Chondrocyte (in vitro differentiated cells): ENCODE measurements around the gene ENOPH1. TPM values are rescaled to one million over a fixed set of nuclear protein-coding genes. Genes with fewer than 3 reads are reported as not detected.
"Not testable (repeated sequence)": the region's sequence is repeated elsewhere in the genome, so short reads cannot be mapped to it uniquely, and the experiment has no call there.

Source experiments
- DNase-seq: peaks from one replicate; pipeline ENCODE4 v3.0.0; 2021; ENCODE audit warnings: mixed read lengths, low spot score
- H3K27ac Mint-ChIP-seq: one replicate; pipeline ENCODE4 v1.8.0; 2021; ENCODE audit warnings: mild to moderate bottlenecking, moderate library complexity, mixed read lengths; ENCODE audit not compliant: unreplicated experiment
- H3K27me3 Mint-ChIP-seq: 2 replicates; pipeline ENCODE4 v1.8.0; 2021; ENCODE audit warnings: low read depth, mixed read lengths
- H3K36me3 Mint-ChIP-seq: 2 replicates; pipeline ENCODE4 v1.8.0; 2021; ENCODE audit warnings: low read depth, mixed read lengths
- H3K4me1 Mint-ChIP-seq: 2 replicates; pipeline ENCODE4 v1.8.0; 2021; ENCODE audit warnings: low read depth, mild to moderate bottlenecking, mixed read lengths
- H3K4me3 Mint-ChIP-seq: one replicate; pipeline ENCODE4 v1.8.0; 2021; ENCODE audit warnings: mild to moderate bottlenecking, moderate library complexity, mixed read lengths; ENCODE audit not compliant: unreplicated experiment
- H3K9me3 Mint-ChIP-seq: 2 replicates; pipeline ENCODE4 v1.8.0; 2021; ENCODE audit warnings: low read depth, mixed read lengths
- total RNA-seq: library from RNA; stranded (reverse); gene quantifications from 3 replicates; pipeline ENCODE4 v1.2.1, GENCODE V29; 2021
- TF ChIP-seq, protein P1 (sequence below): fragments of 200-600 bp; sonication (generic); IDR thresholded peaks from 2 replicates; pipeline ENCODE4 v1.5.0; 2021; ENCODE audit warnings: antibody characterized with exemption, mild to moderate bottlenecking, moderate library complexity

Gene ENOPH1
- total RNA-seq, 1 donor from 2014 or later: 33.1 TPM

DNA sequence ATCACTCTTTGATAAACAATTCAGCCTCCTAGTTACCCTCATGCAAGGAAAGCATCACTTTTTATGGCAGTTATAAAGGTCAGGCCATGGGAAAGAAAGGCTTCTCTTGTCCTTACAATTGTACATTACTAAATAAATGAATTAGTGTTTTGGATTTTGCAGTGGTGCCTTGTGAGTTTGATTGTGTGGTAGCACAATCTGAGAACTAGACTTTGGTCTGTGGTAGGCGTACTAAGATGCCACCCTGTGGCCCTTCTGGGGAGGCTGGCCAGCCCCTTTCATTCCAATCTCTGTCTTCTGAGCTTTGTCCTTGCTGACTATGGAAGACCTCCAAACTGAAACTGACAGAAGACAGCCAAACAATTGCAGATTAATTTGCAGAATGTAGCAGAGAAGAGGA, 42.0 kb upstream of the ENOPH1 start:
- Mint-ChIP-seq H3K4me3 (no peak overlapping the region), H3K4me1 (peaks cover 11% of the 10 kb centered on the region), H3K27ac (peak overlapping the region; percentile 33), H3K9me3 (peaks cover 8% of the 10 kb centered on the region), H3K27me3 (no peaks in the 10 kb centered on the region), H3K36me3 (peaks cover 2% of the 10 kb centered on the region)
- no peak for DNase-seq
- TF ChIP-seq, protein P1, sequence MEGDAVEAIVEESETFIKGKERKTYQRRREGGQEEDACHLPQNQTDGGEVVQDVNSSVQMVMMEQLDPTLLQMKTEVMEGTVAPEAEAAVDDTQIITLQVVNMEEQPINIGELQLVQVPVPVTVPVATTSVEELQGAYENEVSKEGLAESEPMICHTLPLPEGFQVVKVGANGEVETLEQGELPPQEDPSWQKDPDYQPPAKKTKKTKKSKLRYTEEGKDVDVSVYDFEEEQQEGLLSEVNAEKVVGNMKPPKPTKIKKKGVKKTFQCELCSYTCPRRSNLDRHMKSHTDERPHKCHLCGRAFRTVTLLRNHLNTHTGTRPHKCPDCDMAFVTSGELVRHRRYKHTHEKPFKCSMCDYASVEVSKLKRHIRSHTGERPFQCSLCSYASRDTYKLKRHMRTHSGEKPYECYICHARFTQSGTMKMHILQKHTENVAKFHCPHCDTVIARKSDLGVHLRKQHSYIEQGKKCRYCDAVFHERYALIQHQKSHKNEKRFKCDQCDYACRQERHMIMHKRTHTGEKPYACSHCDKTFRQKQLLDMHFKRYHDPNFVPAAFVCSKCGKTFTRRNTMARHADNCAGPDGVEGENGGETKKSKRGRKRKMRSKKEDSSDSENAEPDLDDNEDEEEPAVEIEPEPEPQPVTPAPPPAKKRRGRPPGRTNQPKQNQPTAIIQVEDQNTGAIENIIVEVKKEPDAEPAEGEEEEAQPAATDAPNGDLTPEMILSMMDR: no peak

DNA sequence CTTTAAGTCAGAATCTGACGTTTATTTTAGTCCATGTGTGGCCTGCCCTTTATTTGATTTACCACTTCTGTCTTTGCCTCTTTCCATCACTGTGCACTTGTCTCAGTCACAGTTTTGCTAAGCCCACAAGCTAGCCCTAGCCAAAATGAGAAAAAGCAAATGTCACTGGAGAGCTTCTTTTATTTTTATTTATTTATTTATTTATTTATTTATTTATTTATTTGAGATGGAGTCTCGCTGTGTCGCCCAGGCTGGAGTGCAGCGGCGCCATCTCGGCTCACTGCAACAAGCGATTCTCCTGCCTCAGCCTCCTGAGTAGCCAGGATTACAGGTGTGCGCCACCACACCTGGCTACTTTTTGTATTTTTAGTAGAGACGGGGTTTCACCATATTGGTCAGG, 40.3 kb upstream of the ENOPH1 start:
- DNase-seq, H3K36me3 Mint-ChIP-seq, H3K9me3 Mint-ChIP-seq, H3K4me3 Mint-ChIP-seq, H3K27ac Mint-ChIP-seq, H3K27me3 Mint-ChIP-seq: not testable (repeated sequence)
- peaks cover 11% of the 10 kb centered on the region for H3K4me1 Mint-ChIP-seq

DNA sequence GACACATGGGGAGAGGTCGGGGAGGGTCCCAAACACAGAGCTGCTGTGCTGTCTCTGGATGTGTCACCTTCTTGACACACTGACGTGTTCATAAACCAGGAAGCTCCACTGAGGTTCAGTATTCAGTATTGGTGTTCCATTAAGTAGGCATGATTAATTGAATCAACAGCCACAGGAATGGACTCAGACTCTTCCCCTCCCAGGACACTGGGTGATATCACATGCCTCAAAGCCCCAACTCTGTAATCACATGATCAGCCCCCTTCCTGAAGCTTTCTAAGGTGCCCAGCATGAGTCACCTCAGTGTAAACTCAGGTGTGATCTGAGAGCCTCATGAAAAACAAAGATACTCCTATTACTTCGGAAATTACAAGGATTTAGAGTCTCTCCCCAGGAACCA, 35.5 kb upstream of the ENOPH1 start:
- no peak for DNase-seq
- Mint-ChIP-seq H3K9me3 (no peaks in the 10 kb centered on the region), H3K36me3 (no peaks in the 10 kb centered on the region), H3K4me1 (no peaks in the 10 kb centered on the region), H3K4me3 (no peak overlapping the region), H3K27me3 (no peaks in the 10 kb centered on the region), H3K27ac (no peak overlapping the region)
- TF ChIP-seq, protein P1: no peak

DNA sequence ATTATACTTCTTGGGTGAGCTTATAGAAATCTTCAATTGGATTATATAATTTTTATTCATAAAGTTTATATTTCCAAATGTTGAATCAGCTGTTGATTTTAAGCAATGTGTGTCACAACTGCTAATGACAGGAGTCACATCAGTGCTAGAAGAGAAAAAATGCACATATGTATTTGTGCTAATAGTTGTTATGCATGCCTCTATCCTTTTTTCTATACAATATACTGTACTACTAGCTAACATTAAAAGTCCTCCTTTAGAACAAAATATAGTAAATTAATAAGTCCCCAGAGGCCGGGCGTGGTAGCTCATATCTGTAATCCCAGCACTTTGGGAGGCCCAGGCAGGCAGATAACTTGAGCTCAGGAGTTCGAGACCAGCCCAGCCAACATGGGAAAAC, 32.9 kb upstream of the ENOPH1 start:
- H3K9me3 Mint-ChIP-seq: no peaks in the 10 kb centered on the region
- H3K36me3 Mint-ChIP-seq: no peaks in the 10 kb centered on the region
- H3K4me1 Mint-ChIP-seq: no peaks in the 10 kb centered on the region
- TF ChIP-seq, protein P1: no peak
- H3K4me3 Mint-ChIP-seq: no peak overlapping the region
- H3K27me3 Mint-ChIP-seq: no peaks in the 10 kb centered on the region
- no peak overlapping the region for H3K27ac Mint-ChIP-seq
- DNase-seq: no peak

DNA sequence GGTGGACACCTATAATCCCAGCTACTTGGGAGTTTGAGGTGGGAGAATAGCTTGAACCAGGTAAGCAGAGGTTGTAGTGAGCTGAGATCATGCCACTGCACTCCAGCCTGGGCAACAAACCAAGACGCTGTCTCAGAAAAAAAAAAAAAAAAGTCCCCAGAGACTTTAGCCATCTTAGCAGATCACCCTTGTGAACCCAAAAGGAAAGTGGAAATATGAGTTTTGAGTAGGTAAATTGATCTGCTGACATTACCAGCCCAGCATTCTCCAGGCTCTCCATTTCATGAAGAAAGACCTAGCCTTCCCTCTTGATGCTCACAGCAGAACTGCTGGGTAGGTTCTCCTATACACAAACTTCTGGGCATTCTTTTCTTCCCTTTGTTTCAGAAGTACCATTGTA, 32.1 kb upstream of the ENOPH1 start:
- no peaks in the 10 kb centered on the region for H3K36me3 Mint-ChIP-seq
- DNase-seq: no peak
- TF ChIP-seq, protein P1: no peak
- peaks cover under 1% of the 10 kb centered on the region for H3K4me1 Mint-ChIP-seq
- H3K4me3 Mint-ChIP-seq: no peak overlapping the region
- no peaks in the 10 kb centered on the region for H3K27me3 Mint-ChIP-seq
- no peaks in the 10 kb centered on the region for H3K9me3 Mint-ChIP-seq
- H3K27ac Mint-ChIP-seq: no peak overlapping the region

DNA sequence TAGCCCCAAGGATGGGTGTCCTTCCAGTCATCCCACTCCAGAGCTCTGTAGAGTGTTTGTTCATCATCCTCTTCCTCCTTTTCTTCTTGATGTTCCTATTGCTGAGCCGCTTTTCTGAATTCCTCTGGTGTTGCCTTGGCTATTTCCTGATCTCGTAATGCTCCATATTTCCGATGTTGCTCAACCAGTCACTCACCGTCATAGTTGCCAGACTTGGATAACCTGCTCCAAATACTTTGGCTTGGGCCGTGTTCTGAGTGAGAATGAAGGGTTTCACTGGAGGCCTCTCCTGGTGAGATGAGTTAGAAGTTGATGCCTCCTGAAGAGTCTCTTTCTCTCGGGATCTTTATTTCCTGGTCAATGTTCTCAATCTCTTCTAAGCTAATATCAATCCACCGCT, 28.8 kb upstream of the ENOPH1 start:
- Mint-ChIP-seq H3K9me3 (no peaks in the 10 kb centered on the region), H3K4me1 (peaks cover 5% of the 10 kb centered on the region), H3K36me3 (no peaks in the 10 kb centered on the region), H3K27me3 (no peaks in the 10 kb centered on the region), H3K4me3 (no peak overlapping the region), H3K27ac (no peak overlapping the region)
- no peak for DNase-seq
- TF ChIP-seq, protein P1: no peak
